SK-N-SH (cell line): ENCODE data around the gene CEP41. TPM values are rescaled to one million over a fixed set of nuclear protein-coding genes. Genes with fewer than 3 reads are reported as not detected.

Experiments used
- CTCF ChIA-PET: fragments of 300-600, 350-600 bp; formaldehyde crosslinking; extraction: SDS; loops from one replicate; lab custom pipeline; 2021; lab: Yijun Ruan, JAX
- POLR2A ChIA-PET: fragments of 350-600 bp; sonication (Branson Sonifier 250); formaldehyde crosslinking; extraction: SDS; loops from one replicate; lab custom pipeline; 2020; ENCODE audit warnings: antibody characterized with exemption, inconsistent platforms; lab: Yijun Ruan, JAX
- DNase-seq: peaks from one replicate; pipeline ENCODE4 v3.0.0; 2012
- H2AFZ ChIP-seq: fragments of 200-600 bp; sonication (generic); 2 replicates; pipeline ENCODE4 v1.8.1; 2016; ENCODE audit warnings: antibody characterized with exemption, mild to moderate bottlenecking, low read depth
- H3F3A ChIP-seq: fragments of 200-600 bp; sonication (generic); replicated peaks from 2 replicates; pipeline ENCODE3; 2016; ENCODE audit warnings: antibody characterized with exemption, mild to moderate bottlenecking; ENCODE audit not compliant: insufficient read depth
- H3K27ac ChIP-seq, 2 experiments: fragments of 200-500 bp in 1 of 2; fragments of 200-600 bp in 1 of 2; sonication (Bioruptor generic) in 1 of 2; sonication (generic), shearing (Covaris generic) in 1 of 2; 2 replicates each; pipeline versions ENCODE4 v1.5.1 to v1.6.1; 2014 to 2016; ENCODE audit warnings: low read depth in 2 of 2, inconsistent platforms in 1 of 2, low read length in 1 of 2, mild to moderate bottlenecking in 1 of 2, mixed read lengths in 1 of 2
- H3K27me3 ChIP-seq: fragments of 200-600 bp; sonication (generic), shearing (Covaris generic); 2 replicates; pipeline ENCODE4 v1.6.1; 2016; ENCODE audit warnings: mixed run types; ENCODE audit not compliant: insufficient read depth
- H3K36me3 ChIP-seq, 2 experiments: fragments of 200-500 bp in 1 of 2; fragments of 200-600 bp in 1 of 2; sonication (Bioruptor generic) in 1 of 2; sonication (generic) in 1 of 2; replicated peaks in 1 of 2; 2 replicates each; pipeline versions ENCODE3 to v1.5.1; 2014 to 2016; ENCODE audit warnings: low read length in 1 of 2, mild to moderate bottlenecking in 1 of 2; ENCODE audit not compliant: insufficient read depth in 2 of 2, control insufficient read depth in 1 of 2
- H3K4me1 ChIP-seq, 2 experiments: fragments of 200-500 bp in 1 of 2; fragments of 200-600 bp in 1 of 2; sonication (Bioruptor generic) in 1 of 2; sonication (generic), shearing (Covaris generic) in 1 of 2; 2 replicates each; pipeline versions ENCODE4 v1.5.1 to v1.6.1; 2014 to 2016; ENCODE audit warnings: low read depth in 1 of 2, low read length in 1 of 2, mixed run types in 1 of 2; ENCODE audit not compliant: insufficient read depth in 2 of 2, control insufficient read depth in 1 of 2
- H3K4me2 ChIP-seq: fragments of 200-600 bp; sonication (generic), shearing (Covaris generic); 2 replicates; pipeline ENCODE4 v1.6.1; 2017; ENCODE audit warnings: mixed run types
- H3K4me3 ChIP-seq, 2 experiments: fragments of 200-500 bp in 1 of 2; fragments of 200-600 bp in 1 of 2; sonication (Bioruptor generic) in 1 of 2; sonication (generic), shearing (Covaris generic) in 1 of 2; 2 replicates each; pipeline versions ENCODE4 v1.5.1 to v1.8.1; 2014 to 2016; ENCODE audit warnings: low read depth in 2 of 2, inconsistent platforms in 1 of 2, low read length in 1 of 2, mild to moderate bottlenecking in 1 of 2, mixed read lengths in 1 of 2, moderate library complexity in 1 of 2
- H3K79me2 ChIP-seq: fragments of 200-600 bp; sonication (generic); 2 replicates; pipeline ENCODE4 v1.8.1; 2017; ENCODE audit warnings: mild to moderate bottlenecking; ENCODE audit not compliant: insufficient read depth
- H3K9ac ChIP-seq: fragments of 200-600 bp; sonication (generic); 2 replicates; pipeline ENCODE4 v1.6.1; 2017; ENCODE audit warnings: mixed run types
- H3K9me2 ChIP-seq: fragments of 200-600 bp; sonication (generic); 2 replicates; pipeline ENCODE4 v1.6.1; 2017; ENCODE audit warnings: mixed run types
- H3K9me3 ChIP-seq: fragments of 200-600 bp; sonication (generic); 2 replicates; pipeline ENCODE4 v1.6.1; 2017; ENCODE audit warnings: mixed run types, mild to moderate bottlenecking, moderate library complexity
- H4K20me1 ChIP-seq: fragments of 200-600 bp; sonication (generic); 2 replicates; pipeline ENCODE4 v1.6.1; 2017; ENCODE audit warnings: mild to moderate bottlenecking, mixed run types; ENCODE audit not compliant: insufficient read depth
- CHD2 ChIP-seq: fragments of 150-350 bp; IDR thresholded peaks from 2 replicates; pipeline ENCODE4 v1.6.1; 2018; ENCODE audit warnings: low read length; ENCODE audit not compliant: partially characterized antibody
- ELF1 ChIP-seq: IDR thresholded peaks from 2 replicates; pipeline ENCODE4 v1.4.0; 2012
- FOSL2 ChIP-seq: IDR thresholded peaks from 2 replicates; pipeline ENCODE4 v1.4.0; 2012; ENCODE audit warnings: low read depth, mild to moderate bottlenecking, moderate library complexity, borderline replicate concordance
- FOXM1 ChIP-seq: IDR thresholded peaks from 2 replicates; pipeline ENCODE4 v1.4.0; 2012; ENCODE audit warnings: low read depth, mild to moderate bottlenecking
- GABPA ChIP-seq: IDR thresholded peaks from 2 replicates; pipeline ENCODE4 v1.4.0; 2012; ENCODE audit warnings: low read depth, mild to moderate bottlenecking
- MXI1 ChIP-seq: IDR thresholded peaks from 2 replicates; pipeline ENCODE4 v1.6.1; 2012; ENCODE audit warnings: mild to moderate bottlenecking, low read depth, low read length, improper control_type of control experiment
- NFIC ChIP-seq: IDR thresholded peaks from 2 replicates; pipeline ENCODE4 v1.4.0; 2012; ENCODE audit warnings: borderline replicate concordance
- POLR2AphosphoS5 ChIP-seq: IDR thresholded peaks from 2 replicates; pipeline ENCODE4 v1.6.1; 2012; ENCODE audit warnings: low read depth, low read length
- RAD21 ChIP-seq: IDR thresholded peaks from 2 replicates; pipeline ENCODE4 v1.6.1; 2012; ENCODE audit warnings: mild to moderate bottlenecking, low read length
- RCOR1 ChIP-seq: fragments of 150-350 bp; IDR thresholded peaks from 2 replicates; pipeline ENCODE4 v1.6.1; 2017; ENCODE audit warnings: antibody characterized with exemption, low read length
- RFX5 ChIP-seq: IDR thresholded peaks from 2 replicates; pipeline ENCODE4 v1.6.1; 2012; ENCODE audit warnings: mild to moderate bottlenecking, improper control_type of control experiment, low read length
- TAF1 ChIP-seq: IDR thresholded peaks from 2 replicates; pipeline ENCODE4 v1.6.1; 2012; ENCODE audit warnings: low read depth, mild to moderate bottlenecking, low read length, moderate library complexity, borderline replicate concordance
- YY1 ChIP-seq: IDR thresholded peaks from 2 replicates; pipeline ENCODE4 v1.4.0; 2012; ENCODE audit warnings: low read depth, mild to moderate bottlenecking
- WGBS: methylation state at CpG from one replicate; pipeline ENCODE4 v1.1.6; 2017; ENCODE audit warnings: low lambda C conversion rate; 5-methylcytosine and 5-hydroxymethylcytosine counted together
- polyA plus RNA-seq, 3 experiments: library from polyadenylated mRNA; depleted of rRNA; stranded (reverse); fragments of >200 nt; gene quantifications; 2 replicates each; pipeline ENCODE4 v1.2.3, GENCODE V29; 2012
- TF ChIP-seq, protein P1 (sequence below): IDR thresholded peaks from 2 replicates; pipeline ENCODE4 v1.6.1; 2012; ENCODE audit warnings: mild to moderate bottlenecking, low read depth, low read length, moderate library complexity
- TF ChIP-seq, protein P2 (sequence below): IDR thresholded peaks from 2 replicates; pipeline ENCODE4 v1.4.0; 2012; ENCODE audit warnings: low read depth
- TF ChIP-seq, protein P3 (sequence below): fragments of 150-350 bp; IDR thresholded peaks from 2 replicates; pipeline ENCODE4 v1.6.1; 2017; ENCODE audit warnings: antibody characterized with exemption, low read length, low read depth, borderline replicate concordance
- TF ChIP-seq, protein P4 (sequence below): IDR thresholded peaks from 2 replicates; pipeline ENCODE4 v1.4.0; 2012; ENCODE audit warnings: low read depth, borderline replicate concordance

The CEP41 gene
- polyA plus RNA-seq, 1 of the 3 experiments (the other 2 are of a cell fraction) = 20.9 TPM

DNA sequence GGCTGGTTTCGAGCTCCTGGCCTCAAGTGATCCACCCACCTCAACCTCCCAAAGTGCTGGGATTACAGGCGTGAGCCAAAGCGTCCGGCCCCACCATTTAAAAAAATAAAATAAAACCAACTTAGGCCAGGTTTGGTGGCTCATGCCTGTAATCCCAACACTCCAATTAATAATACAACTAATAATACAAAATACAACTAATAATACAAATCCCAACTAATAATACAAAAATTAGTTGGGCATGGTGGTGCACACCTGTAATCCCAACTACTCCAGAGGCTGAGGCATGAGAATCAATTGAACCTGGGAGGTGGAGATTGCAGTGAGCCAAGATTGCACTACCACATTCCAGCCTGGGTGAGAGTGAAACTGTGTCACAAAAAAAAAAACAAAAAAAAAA lies 27.6 kb downstream of the CEP41 start:
- 98% methylated on average over 4 of the region's 4 CpGs for WGBS
- no peak for DNase-seq
- H3K4me3 ChIP-seq = no peak overlapping the region
- peaks cover 8 to 17% of the 10 kb centered on the region in 2 experiments; a peak in 3 of 4 replicates for H3K4me1 ChIP-seq
- POLR2A ChIA-PET = no interaction called here
- H3K79me2 ChIP-seq = no peaks in the 10 kb centered on the region
- no peaks in the 10 kb centered on the region for H3K9me3 ChIP-seq
- no peaks in the 10 kb centered on the region for H3F3A ChIP-seq
- no peak overlapping the region for H3K27ac ChIP-seq
- H2AFZ ChIP-seq = no peak overlapping the region
- peaks cover 0 to 5% of the 10 kb centered on the region in 2 experiments for H3K36me3 ChIP-seq
- TF ChIP-seq FOXM1 (no peak), YY1 (no peak), MXI1 (no peak), CHD2 (no peak), RAD21 (no peak), TAF1 (no peak), RFX5 (no peak)
- TF ChIP-seq, protein P1, sequence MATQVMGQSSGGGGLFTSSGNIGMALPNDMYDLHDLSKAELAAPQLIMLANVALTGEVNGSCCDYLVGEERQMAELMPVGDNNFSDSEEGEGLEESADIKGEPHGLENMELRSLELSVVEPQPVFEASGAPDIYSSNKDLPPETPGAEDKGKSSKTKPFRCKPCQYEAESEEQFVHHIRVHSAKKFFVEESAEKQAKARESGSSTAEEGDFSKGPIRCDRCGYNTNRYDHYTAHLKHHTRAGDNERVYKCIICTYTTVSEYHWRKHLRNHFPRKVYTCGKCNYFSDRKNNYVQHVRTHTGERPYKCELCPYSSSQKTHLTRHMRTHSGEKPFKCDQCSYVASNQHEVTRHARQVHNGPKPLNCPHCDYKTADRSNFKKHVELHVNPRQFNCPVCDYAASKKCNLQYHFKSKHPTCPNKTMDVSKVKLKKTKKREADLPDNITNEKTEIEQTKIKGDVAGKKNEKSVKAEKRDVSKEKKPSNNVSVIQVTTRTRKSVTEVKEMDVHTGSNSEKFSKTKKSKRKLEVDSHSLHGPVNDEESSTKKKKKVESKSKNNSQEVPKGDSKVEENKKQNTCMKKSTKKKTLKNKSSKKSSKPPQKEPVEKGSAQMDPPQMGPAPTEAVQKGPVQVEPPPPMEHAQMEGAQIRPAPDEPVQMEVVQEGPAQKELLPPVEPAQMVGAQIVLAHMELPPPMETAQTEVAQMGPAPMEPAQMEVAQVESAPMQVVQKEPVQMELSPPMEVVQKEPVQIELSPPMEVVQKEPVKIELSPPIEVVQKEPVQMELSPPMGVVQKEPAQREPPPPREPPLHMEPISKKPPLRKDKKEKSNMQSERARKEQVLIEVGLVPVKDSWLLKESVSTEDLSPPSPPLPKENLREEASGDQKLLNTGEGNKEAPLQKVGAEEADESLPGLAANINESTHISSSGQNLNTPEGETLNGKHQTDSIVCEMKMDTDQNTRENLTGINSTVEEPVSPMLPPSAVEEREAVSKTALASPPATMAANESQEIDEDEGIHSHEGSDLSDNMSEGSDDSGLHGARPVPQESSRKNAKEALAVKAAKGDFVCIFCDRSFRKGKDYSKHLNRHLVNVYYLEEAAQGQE = no peak
- TF ChIP-seq, protein P2, sequence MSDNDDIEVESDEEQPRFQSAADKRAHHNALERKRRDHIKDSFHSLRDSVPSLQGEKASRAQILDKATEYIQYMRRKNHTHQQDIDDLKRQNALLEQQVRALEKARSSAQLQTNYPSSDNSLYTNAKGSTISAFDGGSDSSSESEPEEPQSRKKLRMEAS = no peak
- TF ChIP-seq, protein P3, sequence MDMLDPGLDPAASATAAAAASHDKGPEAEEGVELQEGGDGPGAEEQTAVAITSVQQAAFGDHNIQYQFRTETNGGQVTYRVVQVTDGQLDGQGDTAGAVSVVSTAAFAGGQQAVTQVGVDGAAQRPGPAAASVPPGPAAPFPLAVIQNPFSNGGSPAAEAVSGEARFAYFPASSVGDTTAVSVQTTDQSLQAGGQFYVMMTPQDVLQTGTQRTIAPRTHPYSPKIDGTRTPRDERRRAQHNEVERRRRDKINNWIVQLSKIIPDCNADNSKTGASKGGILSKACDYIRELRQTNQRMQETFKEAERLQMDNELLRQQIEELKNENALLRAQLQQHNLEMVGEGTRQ = no peak
- CTCF ChIA-PET = interaction anchor here (1.3 kb wide), 1 partner anchor 135 kb away, joined by 3 read pairs; no protein-coding TSS in a partner anchor
- no peaks in the 10 kb centered on the region for H3K27me3 ChIP-seq
- no peaks in the 10 kb centered on the region for H4K20me1 ChIP-seq
- no peaks in the 10 kb centered on the region for H3K9me2 ChIP-seq
- H3K9ac ChIP-seq = no peak overlapping the region
- no peak overlapping the region for H3K4me2 ChIP-seq

DNA sequence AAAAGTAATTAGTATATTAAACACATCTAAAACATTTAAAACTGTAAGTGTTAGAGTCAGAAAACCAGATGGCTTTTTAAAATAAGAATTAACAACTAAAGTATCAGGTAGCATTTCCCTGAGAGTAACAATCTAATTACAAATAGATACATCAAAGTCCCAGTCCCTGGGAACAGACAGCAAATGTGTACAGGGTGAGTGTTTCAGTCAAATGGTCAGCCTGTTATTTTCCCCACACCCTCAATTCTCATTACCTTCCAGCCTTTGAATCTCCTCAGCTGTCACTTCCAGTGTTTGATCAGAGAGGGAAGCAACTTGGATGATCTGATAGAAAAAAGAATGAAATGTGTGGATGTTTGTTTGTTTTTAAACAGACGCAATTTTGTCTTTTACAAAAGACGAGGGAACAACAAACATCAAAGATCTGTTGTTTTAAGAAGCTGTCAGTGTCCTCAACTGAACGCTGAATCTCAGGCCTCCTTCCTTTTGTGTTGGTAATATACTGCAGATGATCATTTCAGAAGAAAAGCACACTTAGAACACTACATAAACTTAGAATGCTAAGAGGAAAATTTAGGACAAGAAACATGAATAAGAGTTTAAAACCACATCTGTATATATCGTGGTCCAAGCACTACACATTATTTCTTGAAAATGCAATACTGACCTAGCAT lies 29.8 kb downstream of the CEP41 start:
- Histone ChIP-seq H3K36me3 (peaks cover under 1 to 5% of the 10 kb centered on the region in 2 experiments), H3K27me3 (no peaks in the 10 kb centered on the region), H3K79me2 (no peaks in the 10 kb centered on the region), H4K20me1 (no peaks in the 10 kb centered on the region), H3K27ac (peak overlapping the region in 1 of 2 experiments; percentile 50; a peak in 2 of 4 replicates), H3K4me1 (peaks cover 8 to 24% of the 10 kb centered on the region in 2 experiments; a peak in 3 of 4 replicates), H3K9me3 (no peaks in the 10 kb centered on the region), H3K9ac (no peak overlapping the region), H3K4me2 (no peak overlapping the region), H3K9me2 (no peaks in the 10 kb centered on the region), H2AFZ (no peak overlapping the region), H3K4me3 (no peak overlapping the region), H3F3A (no peaks in the 10 kb centered on the region)
- CTCF ChIA-PET = interaction anchor here (1.0 to 1.4 kb wide), 3 partner anchors 11 to 133 kb away, joined by 4 read pairs; no protein-coding TSS in a partner anchor
- POLR2A ChIA-PET = no interaction called here
- DNase-seq = no peak
- WGBS = 93% methylated on average over 4 of the region's 4 CpGs
- TF ChIP-seq POLR2AphosphoS5 (no peak), RAD21 (no peak), GABPA (no peak), ELF1 (no peak), NFIC (no peak), RCOR1 (no peak), FOSL2 (no peak), RFX5 (no peak)
- TF ChIP-seq, protein P1 = no peak
- TF ChIP-seq, protein P4, sequence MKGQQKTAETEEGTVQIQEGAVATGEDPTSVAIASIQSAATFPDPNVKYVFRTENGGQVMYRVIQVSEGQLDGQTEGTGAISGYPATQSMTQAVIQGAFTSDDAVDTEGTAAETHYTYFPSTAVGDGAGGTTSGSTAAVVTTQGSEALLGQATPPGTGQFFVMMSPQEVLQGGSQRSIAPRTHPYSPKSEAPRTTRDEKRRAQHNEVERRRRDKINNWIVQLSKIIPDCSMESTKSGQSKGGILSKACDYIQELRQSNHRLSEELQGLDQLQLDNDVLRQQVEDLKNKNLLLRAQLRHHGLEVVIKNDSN = no peak
